WTC11 (cell line): ENCODE measurements around the gene MSL3B.

ENCODE experiments used
- ATAC-seq: fragments of 200-7000 bp; cut with Tn5 transposase; 2 replicates; pipeline ENCODE4 v1.10.0; 2021; ENCODE audit warnings: mild to moderate bottlenecking, moderate library complexity
- CTCF ChIA-PET: fragments of 300-600 bp; sonication (Branson Sonifier 250); formaldehyde crosslinking; loops from one replicate; lab custom pipeline; 2021; ENCODE audit warnings: antibody characterized with exemption; lab: Charles Lee
- POLR2A ChIA-PET: fragments of 350-600 bp; sonication (Branson Sonifier 250); formaldehyde crosslinking; loops from one replicate; lab custom pipeline; 2021; ENCODE audit warnings: antibody characterized with exemption; lab: Charles Lee
- DNase-seq: peaks from one replicate; pipeline ENCODE4 v3.0.0; 2021; ENCODE audit warnings: low spot score
- H3K27ac Mint-ChIP-seq: 2 replicates; pipeline ENCODE4 v1.8.0; 2021; ENCODE audit warnings: mixed read lengths
- H3K27me3 Mint-ChIP-seq: 2 replicates; pipeline ENCODE4 v1.8.0; 2021; ENCODE audit warnings: low read depth, mild to moderate bottlenecking, moderate library complexity, mixed read lengths
- H3K36me3 Mint-ChIP-seq: 2 replicates; pipeline ENCODE4 v1.8.0; 2021; ENCODE audit warnings: mixed read lengths
- H3K4me1 Mint-ChIP-seq: 2 replicates; pipeline ENCODE4 v1.8.0; 2022; ENCODE audit warnings: mixed read lengths
- H3K4me3 Mint-ChIP-seq: 2 replicates; pipeline ENCODE4 v1.8.0; 2021; ENCODE audit warnings: mild to moderate bottlenecking, moderate library complexity, mixed read lengths
- H3K9me3 Mint-ChIP-seq: 2 replicates; pipeline ENCODE4 v1.8.0; 2021; ENCODE audit warnings: mixed read lengths
- ATF6 ChIP-seq: sonication (generic); formaldehyde crosslinking; IDR thresholded peaks from 2 replicates; pipeline ENCODE4 v1.8.1; 2023; ENCODE audit warnings: mild to moderate bottlenecking, missing genetic modification reagents
- CBFB ChIP-seq: sonication (generic); formaldehyde crosslinking; IDR thresholded peaks from 2 replicates; pipeline ENCODE4 v1.8.1; 2022; ENCODE audit warnings: mild to moderate bottlenecking, low read depth, missing genetic modification reagents
- CREB1 ChIP-seq: sonication (generic); formaldehyde crosslinking; IDR thresholded peaks from 2 replicates; pipeline ENCODE4 v1.8.0; 2023; ENCODE audit warnings: mild to moderate bottlenecking, missing genetic modification reagents
- CTCF ChIP-seq: fragments of 200-600 bp; IDR thresholded peaks from 2 replicates; pipeline ENCODE4 v1.8.0; 2022; ENCODE audit warnings: antibody characterized with exemption
- E2F4 ChIP-seq: sonication (generic); formaldehyde crosslinking; IDR thresholded peaks from 2 replicates; pipeline ENCODE4 v1.8.1; 2022; ENCODE audit warnings: low read depth, mild to moderate bottlenecking, moderate library complexity, missing genetic modification reagents, borderline replicate concordance
- E2F5 ChIP-seq: sonication (generic); formaldehyde crosslinking; IDR thresholded peaks from 2 replicates; pipeline ENCODE4 v1.8.1; 2022; ENCODE audit warnings: mild to moderate bottlenecking, moderate library complexity, missing genetic modification reagents
- GTF2I ChIP-seq: fragments of 250-450 bp; sonication (Bioruptor Pico); conservative IDR thresholded peaks from 2 replicates; pipeline ENCODE4 v1.4.0; 2021; ENCODE audit warnings: mild to moderate bottlenecking
- IRF2 ChIP-seq: sonication (generic); formaldehyde crosslinking; IDR thresholded peaks from 2 replicates; pipeline ENCODE4 v1.8.0; 2022; ENCODE audit warnings: low read depth, missing genetic modification reagents, borderline replicate concordance
- JUN ChIP-seq: sonication (generic); formaldehyde crosslinking; IDR thresholded peaks from 2 replicates; pipeline ENCODE4 v1.8.0; 2023; ENCODE audit warnings: mild to moderate bottlenecking, missing genetic modification reagents
- NFATC4 ChIP-seq: fragments of 250-450 bp; sonication (Bioruptor Pico); IDR thresholded peaks from 2 replicates; pipeline ENCODE4 v1.9.0; 2021; ENCODE audit warnings: mild to moderate bottlenecking
- NR2C2 ChIP-seq: sonication (generic); formaldehyde crosslinking; IDR thresholded peaks from 2 replicates; pipeline ENCODE4 v1.8.0; 2022; ENCODE audit warnings: mild to moderate bottlenecking, missing genetic modification reagents
- PRDM15 ChIP-seq: sonication (generic); formaldehyde crosslinking; IDR thresholded peaks from 2 replicates; pipeline ENCODE4 v1.8.0; 2022; ENCODE audit warnings: missing genetic modification reagents
- RELA ChIP-seq: sonication (generic); formaldehyde crosslinking; IDR thresholded peaks from 2 replicates; pipeline ENCODE4 v1.8.1; 2022; ENCODE audit warnings: missing genetic modification reagents, mild to moderate bottlenecking, borderline replicate concordance
- SMAD4 ChIP-seq: sonication (generic); formaldehyde crosslinking; IDR thresholded peaks from 2 replicates; pipeline ENCODE4 v1.8.0; 2022; ENCODE audit warnings: mild to moderate bottlenecking, missing genetic modification reagents
- USF2 ChIP-seq: sonication (generic); formaldehyde crosslinking; IDR thresholded peaks from 2 replicates; pipeline ENCODE4 v1.8.1; 2023; ENCODE audit warnings: mild to moderate bottlenecking, missing genetic modification reagents, moderate library complexity
- ZMAT4 ChIP-seq: fragments of 250-450 bp; sonication (Bioruptor Pico); IDR thresholded peaks from 2 replicates; pipeline ENCODE4 v1.9.0; 2021; ENCODE audit warnings: mild to moderate bottlenecking
- ZNF232 ChIP-seq: sonication (generic); formaldehyde crosslinking; IDR thresholded peaks from 2 replicates; pipeline ENCODE4 v1.8.0; 2022; ENCODE audit warnings: mild to moderate bottlenecking, missing genetic modification reagents

MSL3B gene

GRCh38 chr2:233832414-233832813 is 35.8 kb downstream of the MSL3B start (continued):
- no peak for TF ChIP-seq RELA (CRISPR knock-in tag)
- TF ChIP-seq E2F4 (CRISPR knock-in tag), result no peak
- no peak for TF ChIP-seq JUN
- TF ChIP-seq E2F5 (CRISPR knock-in tag), result no peak
- TF ChIP-seq CBFB (CRISPR knock-in tag), result no peak
- no peak for TF ChIP-seq SMAD4
- no peak for TF ChIP-seq ZNF232 (CRISPR knock-in tag)
- TF ChIP-seq PRDM15 (CRISPR knock-in tag), result no peak
- no peak for TF ChIP-seq USF2 (CRISPR knock-in tag)

GRCh38 chr2:233831861-233832260 is 36.3 kb downstream of the MSL3B start:
- Mint-ChIP-seq H3K27me3 (no peaks in the 10 kb centered on the region), H3K36me3 (peaks cover 26% of the 10 kb centered on the region), H3K4me3 (no peak overlapping the region), H3K9me3 (no peaks in the 10 kb centered on the region), H3K27ac (no peak overlapping the region), H3K4me1 (peaks cover 7% of the 10 kb centered on the region)
- DNase-seq (no peak), ATAC-seq (no peak)
- TF ChIP-seq NR2C2 (CRISPR knock-in tag) (no peak), CTCF (no peak), ZNF232 (CRISPR knock-in tag) (no peak), JUN (no peak), ATF6 (CRISPR knock-in tag) (no peak), SMAD4 (no peak), CREB1 (no peak), IRF2 (CRISPR knock-in tag) (no peak), ZMAT4 (no peak), GTF2I (CRISPR knock-in tag) (no peak), NFATC4 (CRISPR knock-in tag) (no peak)
- CTCF ChIA-PET, result interaction anchor here (0.6 to 2.2 kb wide), 11 partner anchors 25 to 733 kb away, joined by 3 to 30 read pairs (median 5); partner anchors contain the start of genes MSL3B and UGT1A5
- POLR2A ChIA-PET, result interaction anchor here (0.5 kb wide), 1 partner anchor 261 kb away, joined by 3 read pairs; no protein-coding TSS in a partner anchor
